Measurements from ENCODE around the gene TFF2.

Gene TFF2

DNA sequence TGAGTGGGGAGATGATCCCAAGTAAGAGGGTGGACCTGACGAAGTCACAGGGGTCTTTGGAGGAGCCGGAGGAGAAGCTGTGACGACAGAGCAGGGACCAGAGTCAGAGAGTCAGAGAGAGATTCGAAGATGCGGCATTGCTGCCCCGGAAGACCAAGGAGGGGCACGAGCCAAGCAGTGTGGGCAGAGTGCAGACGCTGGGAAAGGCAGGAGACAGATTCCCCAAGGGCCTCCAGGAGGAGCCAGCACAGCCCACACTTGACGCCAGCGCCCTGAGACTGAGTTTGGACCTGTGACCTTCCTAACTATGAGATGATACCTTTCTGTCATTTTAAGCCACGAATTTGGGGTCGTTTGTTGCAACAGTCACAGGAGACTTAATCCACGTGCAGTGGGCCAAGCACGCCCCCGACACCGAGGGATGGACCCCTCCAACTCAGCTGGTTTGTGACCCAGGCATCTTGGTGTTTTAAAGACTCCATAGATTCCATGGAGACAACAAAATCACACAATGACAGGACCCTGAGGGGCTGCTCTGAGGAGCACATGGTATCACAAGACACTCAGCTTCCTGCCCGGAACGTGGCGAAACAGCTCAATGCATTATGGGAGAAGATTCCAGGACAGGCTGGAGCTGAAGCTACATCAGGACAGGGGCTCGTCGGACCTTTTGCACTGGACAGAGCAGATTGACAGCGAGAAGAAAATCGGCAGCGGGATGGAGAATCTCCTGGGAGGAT is 26.6 kb upstream of the TFF2 start:
- Mint-ChIP-seq H3K9me3 (peaks cover 10% of the 10 kb centered on the region), H3K27me3 (no peaks in the 10 kb centered on the region), H3K4me1 (peaks cover 32% of the 10 kb centered on the region), H3K4me3 (no peak overlapping the region), H3K36me3 (ENCODE audit: low read depth) (peaks cover 31% of the 10 kb centered on the region), H3K27ac (no peak overlapping the region)
- no peak for DNase-seq
- ATAC-seq: no peak

DNA sequence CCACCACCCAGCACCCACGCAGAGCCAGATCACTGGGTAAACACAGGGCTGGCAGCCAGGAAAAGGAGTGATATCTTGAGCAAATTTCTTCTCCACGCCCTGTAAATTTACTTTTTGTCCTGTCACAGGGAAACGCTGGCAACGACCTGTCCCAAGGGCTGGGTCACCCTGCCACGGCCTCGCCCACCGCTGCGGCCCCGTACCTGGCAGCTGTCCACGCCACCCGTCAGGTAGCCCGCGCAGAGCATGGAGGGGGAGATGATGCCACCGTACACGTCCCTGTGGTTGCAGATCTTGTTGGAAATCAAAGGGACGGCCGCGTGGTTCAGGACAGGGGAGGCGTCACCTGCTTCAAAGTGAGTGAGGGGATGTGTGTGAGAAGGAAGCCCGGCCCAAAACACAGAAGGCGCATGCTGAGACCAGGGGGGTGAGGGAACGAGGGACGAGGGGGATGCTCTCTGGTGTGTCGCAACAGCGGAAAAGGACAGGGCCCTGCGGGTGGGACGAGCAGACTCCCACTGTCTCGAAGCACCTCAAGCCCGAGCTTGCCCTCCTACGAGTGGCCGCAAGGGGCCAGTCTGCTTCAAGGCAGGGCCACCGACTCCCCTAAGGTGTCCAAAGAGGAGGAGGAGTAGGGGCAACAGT is 25.7 kb upstream of the TFF2 start:
- DNase-seq (no peak), ATAC-seq (no peak)
- Mint-ChIP-seq H3K9me3 (peaks cover under 1% of the 10 kb centered on the region), H3K36me3 (ENCODE audit: low read depth) (peaks cover 28% of the 10 kb centered on the region), H3K4me3 (no peak overlapping the region), H3K27ac (no peak overlapping the region), H3K27me3 (no peaks in the 10 kb centered on the region), H3K4me1 (peaks cover 40% of the 10 kb centered on the region)

DNA sequence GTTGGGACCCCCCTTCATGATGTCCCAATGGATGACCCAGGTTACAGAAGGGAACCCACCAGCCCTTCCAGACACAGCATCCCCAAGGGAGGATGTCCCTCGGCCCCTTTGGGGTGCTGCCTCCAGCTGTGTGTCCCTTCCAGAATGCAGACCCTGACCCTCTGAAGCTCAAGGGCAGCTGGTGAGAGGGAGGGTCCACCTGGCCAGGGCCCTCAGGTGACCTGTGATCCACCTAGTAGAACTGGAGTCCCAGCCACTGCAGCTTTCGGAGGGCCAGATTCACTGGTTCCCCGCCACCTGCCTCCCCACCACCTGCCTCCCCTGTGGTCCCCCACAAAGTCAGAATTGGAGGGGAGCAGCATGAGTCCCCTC is 25.2 kb upstream of the TFF2 start:
- no peak overlapping the region for H3K27ac Mint-ChIP-seq

DNA sequence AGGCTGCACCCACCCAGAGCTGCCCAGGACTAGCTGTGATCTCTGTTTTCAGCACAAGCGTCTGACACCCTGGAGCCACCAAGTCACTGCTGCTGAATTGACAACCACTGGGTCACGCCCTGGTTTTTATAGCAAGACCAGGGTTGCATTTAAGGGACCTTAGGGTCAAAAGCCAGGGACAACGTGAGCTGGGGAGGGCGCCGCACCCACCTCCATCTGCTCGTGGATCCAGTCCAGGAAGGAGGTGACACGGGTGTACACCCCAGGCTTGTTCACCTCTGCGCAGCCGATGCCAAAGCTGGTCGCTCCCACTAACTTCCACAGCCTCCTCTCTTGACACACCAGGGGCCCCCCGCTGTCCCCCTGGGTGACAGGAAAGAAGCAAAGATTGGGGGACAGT is 24.7 kb upstream of the TFF2 start:
- Mint-ChIP-seq H3K27me3 (no peaks in the 10 kb centered on the region), H3K4me1 (peaks cover 43% of the 10 kb centered on the region), H3K36me3 (ENCODE audit: low read depth) (peaks cover 26% of the 10 kb centered on the region), H3K9me3 (no peaks in the 10 kb centered on the region), H3K27ac (peak overlapping the region; percentile 46), H3K4me3 (no peak overlapping the region)
- no peak for DNase-seq
- no peak for ATAC-seq

More for the DNA sequence above, 25.2 kb upstream of the TFF2 start:
- no peak for ATAC-seq
- no peaks in the 10 kb centered on the region for H3K9me3 Mint-ChIP-seq
- DNase-seq: no peak
- H3K36me3 Mint-ChIP-seq (ENCODE audit: low read depth): peaks cover 28% of the 10 kb centered on the region
- no peaks in the 10 kb centered on the region for H3K27me3 Mint-ChIP-seq
- H3K4me1 Mint-ChIP-seq: peaks cover 43% of the 10 kb centered on the region
- no peak overlapping the region for H3K4me3 Mint-ChIP-seq

DNA sequence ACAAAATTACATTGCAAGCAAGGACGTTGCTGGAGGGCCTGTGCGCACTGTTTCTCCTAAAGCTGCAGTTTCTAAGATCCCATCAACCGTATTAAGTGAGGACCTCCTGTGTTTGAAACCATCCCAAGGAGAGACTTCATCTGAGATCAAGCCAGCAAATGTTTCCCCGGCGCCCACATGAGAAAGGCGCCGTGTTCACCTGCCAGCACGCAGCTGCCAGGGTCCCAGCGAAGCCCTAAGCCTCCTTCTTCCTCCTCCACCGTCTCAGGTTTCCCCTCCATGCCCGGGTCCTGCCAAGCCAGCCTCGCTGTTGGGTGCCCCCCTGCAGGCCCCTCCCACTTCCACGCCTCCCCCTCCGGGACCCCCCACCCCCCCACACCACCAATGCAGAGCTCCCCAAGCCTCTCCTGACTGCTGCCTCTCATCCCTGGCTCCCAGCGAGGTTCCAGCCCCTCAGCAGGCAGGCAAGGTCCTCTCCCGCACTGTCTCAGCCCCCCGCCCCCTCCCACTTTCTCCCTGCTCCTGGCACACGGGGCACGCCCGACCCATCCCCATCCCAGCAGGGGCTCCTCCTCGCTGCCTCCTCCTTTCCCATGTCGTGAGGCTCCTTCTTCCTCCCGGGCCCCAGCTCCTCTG is 24.2 kb upstream of the TFF2 start:
- peaks cover 43% of the 10 kb centered on the region for H3K4me1 Mint-ChIP-seq
- H3K9me3 Mint-ChIP-seq: no peaks in the 10 kb centered on the region
- DNase-seq (no peak), ATAC-seq (no peak)
- peak overlapping the region; percentile 61 for H3K4me3 Mint-ChIP-seq
- H3K36me3 Mint-ChIP-seq (ENCODE audit: low read depth): peaks cover 26% of the 10 kb centered on the region
- H3K27me3 Mint-ChIP-seq: no peaks in the 10 kb centered on the region
- H3K27ac Mint-ChIP-seq: peak overlapping the region; percentile 85

DNA sequence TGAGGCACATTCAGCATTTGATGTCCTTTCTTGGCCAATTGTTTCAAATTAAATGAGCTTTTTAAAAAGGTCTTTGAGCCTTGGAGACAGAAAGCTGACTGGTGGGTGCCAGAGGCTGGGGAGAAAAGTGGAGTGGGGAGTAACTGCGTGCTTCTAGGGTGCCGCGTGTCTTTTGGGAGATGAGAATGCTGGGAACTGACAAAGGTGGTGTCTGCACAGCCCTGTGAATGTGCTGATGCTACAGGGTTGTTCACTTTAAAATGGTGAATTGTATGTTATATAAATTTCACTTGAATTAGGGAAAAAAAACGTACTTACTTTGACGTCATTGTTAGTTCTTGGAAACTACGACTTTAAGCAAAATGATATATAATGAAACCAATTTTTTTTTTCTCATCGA is 23.7 kb upstream of the TFF2 start:
- peak overlapping the region; percentile 85 for H3K27ac Mint-ChIP-seq
- peak overlapping the region; percentile 61 for H3K4me3 Mint-ChIP-seq
- no peaks in the 10 kb centered on the region for H3K9me3 Mint-ChIP-seq
- DNase-seq (no peak), ATAC-seq (no peak)
- H3K27me3 Mint-ChIP-seq: no peaks in the 10 kb centered on the region
- H3K36me3 Mint-ChIP-seq (ENCODE audit: low read depth): peaks cover 26% of the 10 kb centered on the region
- H3K4me1 Mint-ChIP-seq: peaks cover 43% of the 10 kb centered on the region

DNA sequence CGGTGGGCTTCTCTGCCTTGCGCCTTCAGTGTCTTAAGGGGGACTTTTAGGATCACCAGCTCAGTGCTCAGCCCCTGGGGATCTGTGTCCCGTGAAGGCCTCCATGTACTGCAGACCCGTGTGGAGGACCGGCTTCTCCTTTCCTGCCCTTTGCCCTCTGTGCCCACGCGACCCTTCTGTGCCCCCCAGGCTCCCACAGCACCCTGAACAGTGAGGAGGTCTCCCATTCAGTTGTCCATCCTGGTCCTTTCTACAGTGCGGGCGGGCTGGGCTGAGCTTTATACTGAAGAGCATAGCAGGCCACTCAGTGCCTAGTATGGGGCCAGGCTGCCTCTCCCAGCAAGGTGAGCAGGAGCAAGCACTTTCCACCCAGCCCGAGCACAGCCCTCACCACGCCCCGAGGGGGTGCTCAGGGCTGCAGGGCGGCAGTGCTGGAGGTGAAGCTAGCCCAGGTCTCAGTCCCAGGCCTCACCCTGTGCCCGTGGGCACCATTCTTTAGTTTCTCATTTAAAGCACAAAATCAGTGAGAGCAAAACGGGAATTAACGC is 23.2 kb upstream of the TFF2 start:
- peaks cover 43% of the 10 kb centered on the region for H3K4me1 Mint-ChIP-seq
- no peaks in the 10 kb centered on the region for H3K9me3 Mint-ChIP-seq
- H3K27me3 Mint-ChIP-seq: no peaks in the 10 kb centered on the region
- peaks cover 26% of the 10 kb centered on the region for H3K36me3 Mint-ChIP-seq (ENCODE audit: low read depth)
- no peak for DNase-seq
- peak overlapping the region; percentile 61 for H3K4me3 Mint-ChIP-seq
- peak overlapping the region; percentile 85 for H3K27ac Mint-ChIP-seq
- no peak for ATAC-seq

DNA sequence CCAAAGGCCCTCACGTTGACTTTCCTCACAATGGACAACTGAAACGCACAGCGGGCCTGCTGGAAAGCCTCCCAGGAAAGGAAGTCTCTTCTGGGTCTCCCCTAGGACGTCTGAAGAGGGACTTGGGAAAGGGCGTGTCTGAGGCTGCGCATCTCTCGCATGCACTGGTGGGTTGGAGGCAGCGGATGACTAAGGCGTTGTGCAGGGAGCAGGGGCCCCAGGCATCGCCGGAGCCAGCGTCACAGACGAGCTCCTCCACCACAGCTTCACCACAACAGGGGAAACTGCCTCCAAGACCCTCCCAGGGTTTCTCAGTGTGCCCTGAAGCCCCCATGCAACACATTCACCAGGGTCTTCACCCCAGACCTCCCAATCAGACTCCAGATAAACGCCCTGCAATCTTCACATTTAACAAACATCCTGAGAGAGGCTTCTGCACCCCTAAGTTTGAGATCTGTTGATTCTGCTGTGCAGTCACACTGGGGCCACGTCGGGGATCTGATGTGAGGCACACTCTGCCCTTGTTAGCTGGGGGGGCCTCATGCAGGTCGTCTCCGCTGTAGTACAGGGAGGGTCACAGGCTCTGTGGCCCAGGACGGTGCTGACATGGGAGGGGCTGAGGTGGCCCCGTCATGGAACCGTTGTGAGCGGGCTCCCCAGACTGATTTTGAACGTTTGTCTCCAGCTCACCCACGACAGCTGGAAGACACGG is 22.6 kb upstream of the TFF2 start:
- peaks cover 45% of the 10 kb centered on the region for H3K4me1 Mint-ChIP-seq
- H3K4me3 Mint-ChIP-seq: peak overlapping the region; percentile 48
- no peaks in the 10 kb centered on the region for H3K27me3 Mint-ChIP-seq
- H3K36me3 Mint-ChIP-seq (ENCODE audit: low read depth): peaks cover 25% of the 10 kb centered on the region
- DNase-seq (peak; percentile 63), ATAC-seq (peak; percentile 86)
- H3K9me3 Mint-ChIP-seq: no peaks in the 10 kb centered on the region
- H3K27ac Mint-ChIP-seq: peak overlapping the region; percentile 85

DNA sequence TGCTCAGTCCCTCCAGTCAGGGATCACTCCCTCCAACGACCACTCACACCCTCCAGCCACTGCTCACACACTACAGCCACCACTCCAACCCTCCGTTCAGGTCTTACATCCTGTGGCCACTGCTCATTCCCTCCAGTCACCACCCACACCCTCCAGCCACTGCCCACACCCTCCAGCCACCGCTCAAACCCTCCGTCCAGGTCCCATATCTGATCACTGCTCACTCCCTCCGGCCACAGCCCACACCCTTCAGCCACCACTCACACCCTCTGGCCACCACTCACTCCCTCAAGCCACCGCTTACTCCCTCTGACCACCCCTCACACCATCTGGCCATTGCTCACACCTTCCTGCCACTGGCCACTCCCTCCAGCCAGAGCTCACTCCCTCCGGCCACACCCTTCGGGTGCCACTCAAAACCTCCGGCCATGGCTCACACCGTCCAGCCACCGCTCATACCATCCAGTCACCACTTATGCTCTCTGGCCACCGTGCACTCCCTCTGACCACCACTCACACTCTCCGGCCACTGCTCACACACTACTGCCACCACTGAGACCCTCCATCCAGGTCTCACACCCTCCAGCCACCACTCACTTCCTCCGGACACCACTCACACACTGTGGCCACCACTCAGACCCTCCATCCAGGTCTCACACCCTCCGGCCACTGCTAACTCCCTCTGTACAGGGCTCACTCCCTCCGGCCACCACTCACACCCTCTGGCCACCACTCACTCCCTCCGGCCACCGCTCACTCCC is 20.3 kb upstream of the TFF2 start:
- Mint-ChIP-seq H3K9me3 (no peaks in the 10 kb centered on the region), H3K27ac (peak overlapping the region; percentile 74), H3K4me1 (peaks cover 47% of the 10 kb centered on the region), H3K27me3 (no peaks in the 10 kb centered on the region), H3K36me3 (ENCODE audit: low read depth) (peaks cover 14% of the 10 kb centered on the region), H3K4me3 (peak overlapping the region; percentile 35)
- DNase-seq (no peak), ATAC-seq (no peak)

DNA sequence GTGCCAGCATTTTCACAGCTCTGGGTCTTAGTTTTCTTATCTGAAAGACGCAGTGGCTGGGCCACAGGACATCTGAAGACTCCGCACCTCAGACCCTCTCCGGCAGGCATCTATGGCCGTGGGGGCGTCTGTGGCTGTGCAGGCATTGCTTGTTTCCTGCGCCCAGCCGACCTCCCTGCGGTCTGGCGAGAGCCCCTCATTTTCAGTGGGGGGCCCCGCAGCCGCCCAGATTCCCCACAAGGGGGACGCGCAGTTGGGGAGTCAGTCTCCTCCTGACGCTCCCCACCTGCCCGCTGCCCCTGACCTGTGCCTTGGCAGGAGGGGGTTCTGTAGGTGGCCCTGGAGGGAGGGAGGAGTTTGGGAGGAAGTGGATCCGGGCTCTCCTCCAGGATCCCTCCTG is 19.0 kb upstream of the TFF2 start:
- DNase-seq (no peak), ATAC-seq (no peak)
- Mint-ChIP-seq H3K27ac (no peak overlapping the region), H3K36me3 (ENCODE audit: low read depth) (peaks cover 14% of the 10 kb centered on the region), H3K4me3 (no peak overlapping the region), H3K4me1 (peaks cover 41% of the 10 kb centered on the region), H3K27me3 (no peaks in the 10 kb centered on the region), H3K9me3 (no peaks in the 10 kb centered on the region)

DNA sequence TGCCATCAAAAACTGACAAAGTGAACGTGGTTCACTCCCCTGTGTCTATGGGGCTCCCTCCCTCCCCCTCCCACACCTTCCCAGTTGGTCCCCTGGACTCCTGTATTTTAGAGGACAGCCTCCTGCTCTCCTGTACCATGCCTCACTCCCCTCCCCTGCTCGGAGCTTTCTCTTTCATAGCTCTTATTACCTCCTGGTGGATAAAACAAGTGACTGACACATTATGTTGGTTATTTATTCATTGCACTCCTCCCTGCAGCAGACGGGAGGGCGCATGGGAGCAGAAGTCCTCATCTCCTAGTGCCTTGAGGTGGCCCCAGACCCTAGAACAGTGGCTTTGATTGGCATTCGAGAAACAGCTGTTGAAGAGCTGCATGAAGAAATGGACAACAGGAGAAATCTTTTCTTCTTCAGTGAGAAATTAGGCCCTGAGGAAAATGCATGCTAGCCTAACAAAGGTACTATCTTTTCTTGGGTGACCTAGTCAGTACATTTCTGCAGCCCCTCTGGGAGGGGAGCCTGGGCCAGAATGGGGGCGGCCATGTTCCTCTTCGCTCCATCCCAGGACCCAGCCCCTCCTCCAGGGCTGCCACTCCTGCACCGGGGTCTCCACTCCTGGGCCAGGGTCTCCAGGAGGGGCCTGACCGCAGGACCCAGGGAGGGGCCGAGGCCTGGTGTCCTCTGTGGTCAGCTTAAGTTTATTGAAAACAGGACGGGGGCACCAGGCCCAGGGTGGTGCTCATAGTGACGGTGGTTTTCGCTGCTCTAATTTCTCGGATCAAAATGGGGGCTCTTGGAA is 16.8 kb upstream of the TFF2 start:
- Mint-ChIP-seq H3K27me3 (peaks cover 2% of the 10 kb centered on the region), H3K9me3 (no peaks in the 10 kb centered on the region), H3K4me1 (peaks cover 26% of the 10 kb centered on the region), H3K4me3 (no peak overlapping the region), H3K36me3 (ENCODE audit: low read depth) (peaks cover 8% of the 10 kb centered on the region), H3K27ac (no peak overlapping the region)
- ATAC-seq (no peak), DNase-seq (no peak)

DNA sequence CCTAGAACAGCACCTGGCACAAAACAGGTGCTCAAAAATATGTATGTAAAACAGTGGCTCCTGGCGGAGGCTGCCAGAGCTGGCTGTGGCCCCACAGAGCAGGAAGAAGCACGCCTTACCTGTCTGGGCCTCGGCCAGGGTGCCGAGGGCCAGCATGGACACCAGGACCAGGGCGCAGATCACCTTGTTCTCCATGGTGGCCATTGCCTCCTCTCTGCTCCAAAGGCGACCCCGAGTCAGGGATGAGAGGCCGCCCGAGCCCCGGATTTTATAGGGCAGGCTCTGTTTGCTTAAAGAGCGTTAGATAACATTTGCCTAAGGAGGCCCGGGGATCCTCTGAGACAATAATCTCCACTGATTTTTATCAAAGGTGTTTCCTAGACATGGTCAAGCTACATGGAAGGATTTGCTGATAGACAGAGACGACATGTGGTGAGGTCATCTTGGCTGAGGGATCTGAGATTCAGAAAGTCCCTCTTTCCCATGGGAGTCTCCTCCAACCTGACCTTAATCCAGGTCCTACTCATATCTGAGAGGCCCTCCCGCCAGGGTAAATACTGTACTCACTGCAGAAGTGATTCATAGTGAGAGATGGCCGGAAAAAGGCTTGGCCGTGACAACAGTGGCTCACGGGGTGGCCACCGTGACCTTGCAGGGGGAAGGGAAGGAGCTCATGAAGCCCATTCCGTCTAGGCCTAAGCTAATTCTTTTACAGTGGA is 15.7 kb upstream of the TFF2 start, which contains the start of gene TFF1:
TSS of gene TFF1 (minus strand) at position 244 of the 719 bp plus-strand sequence. CDS start at position 204, 40 bp downstream.
- Mint-ChIP-seq H3K9me3 (no peaks in the 10 kb centered on the region), H3K27me3 (peaks cover 6% of the 10 kb centered on the region), H3K4me1 (peaks cover 18% of the 10 kb centered on the region), H3K36me3 (ENCODE audit: low read depth) (peaks cover 2% of the 10 kb centered on the region), H3K4me3 (no peak within 1 kb of the TSS), H3K27ac (no peak within 1 kb of the TSS)
- DNase-seq (no peak), ATAC-seq (no peak)

DNA sequence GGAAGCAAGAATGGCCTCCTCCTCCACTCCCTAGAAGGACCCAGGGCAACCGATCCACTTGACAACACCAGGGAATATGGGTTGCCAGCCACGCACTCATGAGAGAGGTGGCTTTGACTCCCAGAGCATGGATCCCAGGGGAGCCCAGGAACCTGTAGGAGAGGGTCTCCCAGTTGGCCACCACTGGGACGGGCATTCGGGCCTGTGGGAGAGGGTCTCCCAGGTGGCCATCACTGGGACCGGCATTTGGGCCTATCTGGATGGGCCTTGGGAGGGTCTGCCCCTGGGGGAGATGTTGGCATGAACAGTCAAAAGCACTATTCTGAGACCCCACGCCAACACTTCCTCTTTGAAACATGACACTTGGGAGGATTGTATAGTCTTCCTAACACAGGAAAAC is 15.0 kb upstream of the TFF2 start:
- H3K27ac Mint-ChIP-seq: no peak overlapping the region
- peaks cover 6% of the 10 kb centered on the region for H3K27me3 Mint-ChIP-seq
- no peaks in the 10 kb centered on the region for H3K9me3 Mint-ChIP-seq
- peaks cover 15% of the 10 kb centered on the region for H3K4me1 Mint-ChIP-seq
- no peak overlapping the region for H3K4me3 Mint-ChIP-seq
- ATAC-seq (no peak), DNase-seq (no peak)
- no peaks in the 10 kb centered on the region for H3K36me3 Mint-ChIP-seq (ENCODE audit: low read depth)

All from activated naive CD8-positive, alpha-beta T cell treated with anti-CD3 and anti-CD28 coated beads, Interleukin-2, amount 50 U/mL, for 24 hours (primary cell).